K562 treated with DMSO at 1 percent for 48 hours (cell line): ENCODE measurements around the gene TAF1D. TPM values are rescaled to one million over a fixed set of nuclear protein-coding genes. Genes with fewer than 3 reads are reported as not detected.

Experiments used
- total RNA-seq: library from RNA; unstranded; fragments of 300-600 nt; gene quantifications from 2 replicates; pipeline ENCODE4 v1.2.3, GENCODE V29; 2022; ENCODE audit warnings: low replicate concordance; ENCODE audit errors: extremely low read depth

The TAF1D gene
- not detected in 2 replicates for total RNA-seq

GRCh38 chr11:93741094-93741881 lies at the start of gene TAF1D, which contains the start of gene C11orf54:
Gene TAF1D, minus strand, starts transcription at chr11:93741495. Its CDS starts 2,191 bp downstream, at chr11:93739304.
Gene C11orf54, plus strand, starts transcription at chr11:93741672. Its CDS starts 5,722 bp downstream, at chr11:93747394.

GRCh38 chr11:93784145-93784934 lies 43.0 kb upstream of the TAF1D start, which contains the start of gene MED17:
Gene MED17, plus strand, starts transcription at chr11:93784282. Its CDS starts 232 bp downstream, at chr11:93784514.

Other genes starting within 250 kb of the TAF1D start
- not detected in 2 replicates for gene SMCO4, start 198.1 kb downstream of the TAF1D start, total RNA-seq
- not detected in 2 replicates for gene CEP295, start 79.8 kb downstream of the TAF1D start, total RNA-seq
- not detected in 2 replicates for gene C11orf54, start 177 bp upstream of the TAF1D start, total RNA-seq
- gene MED17, start 42.8 kb upstream of the TAF1D start, total RNA-seq: not detected in 2 replicates
- not detected in 2 replicates for gene VSTM5, start 109.1 kb upstream of the TAF1D start, total RNA-seq